Endothelial cell of umbilical vein (primary cell): Measurements from ENCODE around the gene SPACA9. TPM values are rescaled to one million over a fixed set of nuclear protein-coding genes. Genes with fewer than 3 reads are reported as not detected.

Experiments used
- BruUV-seq: library from RNA; stranded (reverse); fragments of 400-500 nt; replicated peaks from 2 replicates; lab custom pipeline; 2021; lab: Mats Ljungman, UMichigan
- CTCF ChIA-PET: fragments of 300-600, 350-600 bp; sonication (Branson Sonifier 250); formaldehyde crosslinking; loops from one replicate; lab custom pipeline; 2021; ENCODE audit warnings: antibody characterized with exemption, inconsistent platforms; lab: Charles Lee
- POLR2A ChIA-PET: fragments of 300-600, 350-600 bp; sonication (Branson Sonifier 250); formaldehyde crosslinking; loops from one replicate; lab custom pipeline; 2021; ENCODE audit warnings: antibody characterized with exemption, inconsistent platforms; lab: Charles Lee
- DNase-seq: peaks from one replicate; pipeline ENCODE4 v3.0.0-alpha.2; 2011; ENCODE audit warnings: low read depth, low spot score
- FAIRE-seq: peaks from 2 replicates; lab custom pipeline; 2011; peaks lifted over from hg19 to GRCh38; lab: Jason Lieb, UNC
- H2AFZ ChIP-seq: 2 replicates; pipeline ENCODE4 v1.6.0; 2012; ENCODE audit warnings: low read depth, low read length, control low read depth, inconsistent platforms
- H3K27ac ChIP-seq: 2 replicates; pipeline ENCODE4 v1.5.1; 2011; ENCODE audit warnings: low read depth, mild to moderate bottlenecking, control low read depth, low read length, moderate library complexity; ENCODE audit not compliant: insufficient read depth
- H3K27me3 ChIP-seq, 2 experiments: 2 replicates each; pipeline versions ENCODE4 v1.6.0 to v1.6.1; 2011; ENCODE audit warnings: low read length in 2 of 2, mixed read lengths in 1 of 2; ENCODE audit not compliant: control insufficient read depth in 2 of 2, insufficient read depth in 2 of 2
- H3K36me3 ChIP-seq, 2 experiments: 2 replicates in 1 of 2; 3 replicates in 1 of 2; pipeline ENCODE4 v1.5.1; 2011; ENCODE audit warnings: low read length in 2 of 2, mild to moderate bottlenecking in 1 of 2, moderate library complexity in 1 of 2; ENCODE audit not compliant: control insufficient read depth in 2 of 2, insufficient read depth in 2 of 2; ENCODE audit errors: extremely low read depth in 1 of 2
- H3K4me1 ChIP-seq: 3 replicates; pipeline ENCODE4 v1.5.1; 2011; ENCODE audit warnings: mild to moderate bottlenecking, low read length; ENCODE audit not compliant: control insufficient read depth, insufficient read depth; ENCODE audit errors: extremely low read depth
- H3K4me2 ChIP-seq: 2 replicates; pipeline ENCODE4 v1.6.1; 2011; ENCODE audit warnings: low read length, control low read depth, mixed read lengths; ENCODE audit not compliant: insufficient read depth
- H3K4me3 ChIP-seq, 3 experiments: fragments of 200-600 bp in 1 of 3; sonication (generic), shearing (Covaris generic) in 1 of 3; replicated peaks in 1 of 3; 2 replicates each; pipeline ENCODE4 v1.5.1; 2011 to 2016; ENCODE audit warnings: control low read depth in 3 of 3, low read length in 3 of 3, mild to moderate bottlenecking in 2 of 3, inconsistent platforms in 1 of 3, low read depth in 1 of 3, moderate library complexity in 1 of 3; ENCODE audit not compliant: insufficient read depth in 1 of 3
- H3K79me2 ChIP-seq: 2 replicates; pipeline ENCODE4 v1.6.0; 2012; ENCODE audit warnings: low read length, inconsistent platforms; ENCODE audit not compliant: control insufficient read depth, insufficient read depth
- H3K9ac ChIP-seq: replicated peaks from 2 replicates; pipeline ENCODE3; 2011; ENCODE audit warnings: low read length, control low read depth; ENCODE audit not compliant: insufficient read depth; ENCODE audit errors: extremely low read depth
- H3K9me1 ChIP-seq: replicated peaks from 3 replicates; pipeline ENCODE4 v1.6.0; 2011; ENCODE audit warnings: mild to moderate bottlenecking, low read length; ENCODE audit not compliant: control insufficient read depth, insufficient read depth; ENCODE audit errors: extremely low read depth
- H3K9me3 ChIP-seq: replicated peaks from 2 replicates; pipeline ENCODE4 v1.5.1; 2012; ENCODE audit warnings: low read length, inconsistent platforms; ENCODE audit not compliant: control insufficient read depth, insufficient read depth
- H4K20me1 ChIP-seq: replicated peaks from 2 replicates; pipeline ENCODE3; 2011; ENCODE audit warnings: mild to moderate bottlenecking, low read length; ENCODE audit not compliant: control insufficient read depth, insufficient read depth; ENCODE audit errors: extremely low read depth
- EZH2 ChIP-seq: IDR thresholded peaks from 2 replicates; pipeline ENCODE4 v1.6.1; 2012; ENCODE audit warnings: borderline replicate concordance, low read depth, mild to moderate bottlenecking, moderate library complexity, low read length, inconsistent platforms; ENCODE audit not compliant: severe bottlenecking
- FOS ChIP-seq: IDR thresholded peaks from 2 replicates; pipeline ENCODE4 v1.6.1; 2011; ENCODE audit warnings: mild to moderate bottlenecking, low read length, moderate library complexity, borderline replicate concordance; ENCODE audit not compliant: insufficient read depth
- JUN ChIP-seq: IDR thresholded peaks from 2 replicates; pipeline ENCODE4 v1.6.1; 2011; ENCODE audit warnings: borderline replicate concordance, low read depth; ENCODE audit not compliant: insufficient read length, insufficient read depth
- MYC ChIP-seq: IDR thresholded peaks from one replicate; pipeline ENCODE4 v1.6.1; 2011; ENCODE audit warnings: mild to moderate bottlenecking, low read depth, low read length
- POLR2A ChIP-seq: IDR thresholded peaks from 2 replicates; pipeline ENCODE4 v1.6.1; 2012; ENCODE audit warnings: low read depth, mild to moderate bottlenecking, control low read depth, low read length
- POLR2AphosphoS5 ChIP-seq: IDR thresholded peaks from 2 replicates; pipeline ENCODE4 v1.6.1; 2012; ENCODE audit warnings: low read depth, mild to moderate bottlenecking, control low read depth, low read length, moderate library complexity; ENCODE audit not compliant: insufficient read depth
- dilution Hi-C: fragments of 300-500 bp; cut with MboI; formaldehyde crosslinking; loops from one replicate; pipeline ENCODE4 v1.15.0; 2019; ENCODE audit warnings: low sequenced_read_pairs; ENCODE audit not compliant: extremely low pct_ligation_motif_present
- intact Hi-C: fragments of 100-400 bp; cut with micrococcal nuclease; formaldehyde crosslinking; loops from one replicate; pipeline ENCODE4 v1.10.0; 2022
- polyA plus RNA-seq, 4 experiments: library from polyadenylated mRNA; depleted of rRNA in 3 of 4; stranded (reverse) in 3 of 4; unstranded in 1 of 4; fragments of >200 nt; gene quantifications; 2 replicates each; pipeline versions ENCODE4 v1.2.1 to v1.2.3, GENCODE V29; 2011 to 2012; ENCODE audit warnings: missing spikeins in 1 of 4
- total RNA-seq: library from RNA; stranded (reverse); gene quantifications from 2 replicates; pipeline ENCODE4 v1.2.3, GENCODE V29; 2021
- TF ChIP-seq, protein P1 (sequence below), 2 donors: IDR thresholded peaks; 1 replicate in 1 of 2; 2 replicates in 1 of 2; pipeline ENCODE4 v1.5.1; 2011; ENCODE audit warnings: low read length in 2 of 2, mild to moderate bottlenecking in 2 of 2, moderate library complexity in 2 of 2, control low read depth in 1 of 2, inconsistent platforms in 1 of 2, low read depth in 1 of 2; ENCODE audit not compliant: insufficient read depth in 1 of 2; ENCODE audit errors: extremely low read depth in 1 of 2
- TF ChIP-seq, protein P2 (sequence below): IDR thresholded peaks from 2 replicates; pipeline ENCODE4 v1.6.1; 2011; ENCODE audit not compliant: insufficient read depth, insufficient read length

SPACA9 gene
- total and polyA plus RNA-seq, 2 donors (not counting 3 experiments of a cell fraction or from before 2014, with no cell fraction given): 2.6 to 3.6 TPM

- FAIRE-seq: no peak
- intact Hi-C loops: no loop called here
Observed at GRCh38 chr9:132883349-132884294, 4.9 kb downstream of the SPACA9 start.

DNA sequence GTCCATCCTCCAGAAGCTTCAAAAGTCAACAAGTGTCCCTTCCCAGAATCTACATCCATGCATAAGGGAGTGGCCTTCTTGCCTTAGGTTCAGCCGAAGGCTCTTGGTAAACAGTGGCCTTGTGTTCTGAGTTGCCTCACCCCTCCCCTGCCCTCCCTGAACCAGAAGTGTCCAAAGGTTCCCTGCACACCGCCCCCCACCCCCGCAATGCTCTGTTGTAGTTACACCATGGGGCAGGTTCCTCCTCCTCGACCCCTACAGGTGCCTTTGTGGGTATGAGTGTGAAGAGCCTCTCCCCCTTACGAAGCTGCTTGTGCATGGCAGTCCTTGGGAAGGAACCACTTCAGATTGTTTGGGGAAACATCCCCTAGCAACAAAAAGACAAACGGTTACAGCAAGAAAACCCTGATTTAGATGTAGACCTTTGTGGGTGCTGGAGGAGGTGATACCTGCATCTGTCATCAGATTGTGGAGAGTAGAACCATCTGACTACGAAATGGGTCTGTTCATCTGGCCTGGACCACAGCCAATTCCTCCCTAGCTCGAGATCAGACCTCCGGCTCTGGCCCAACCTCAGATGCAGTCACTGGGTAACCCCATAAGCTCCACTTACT lies 7.1 kb downstream of the SPACA9 start:
- ChIA-PET POLR2A (no interaction called here), CTCF (interaction anchor here (0.9 kb wide), 1 partner anchor 17 kb away, joined by 3 read pairs; no protein-coding TSS in a partner anchor)
- no peaks in the 10 kb centered on the region for H3K9me3 ChIP-seq
- TF ChIP-seq, protein P1, sequence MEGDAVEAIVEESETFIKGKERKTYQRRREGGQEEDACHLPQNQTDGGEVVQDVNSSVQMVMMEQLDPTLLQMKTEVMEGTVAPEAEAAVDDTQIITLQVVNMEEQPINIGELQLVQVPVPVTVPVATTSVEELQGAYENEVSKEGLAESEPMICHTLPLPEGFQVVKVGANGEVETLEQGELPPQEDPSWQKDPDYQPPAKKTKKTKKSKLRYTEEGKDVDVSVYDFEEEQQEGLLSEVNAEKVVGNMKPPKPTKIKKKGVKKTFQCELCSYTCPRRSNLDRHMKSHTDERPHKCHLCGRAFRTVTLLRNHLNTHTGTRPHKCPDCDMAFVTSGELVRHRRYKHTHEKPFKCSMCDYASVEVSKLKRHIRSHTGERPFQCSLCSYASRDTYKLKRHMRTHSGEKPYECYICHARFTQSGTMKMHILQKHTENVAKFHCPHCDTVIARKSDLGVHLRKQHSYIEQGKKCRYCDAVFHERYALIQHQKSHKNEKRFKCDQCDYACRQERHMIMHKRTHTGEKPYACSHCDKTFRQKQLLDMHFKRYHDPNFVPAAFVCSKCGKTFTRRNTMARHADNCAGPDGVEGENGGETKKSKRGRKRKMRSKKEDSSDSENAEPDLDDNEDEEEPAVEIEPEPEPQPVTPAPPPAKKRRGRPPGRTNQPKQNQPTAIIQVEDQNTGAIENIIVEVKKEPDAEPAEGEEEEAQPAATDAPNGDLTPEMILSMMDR (IDR thresholded peaks at IDR 0.05; ENCODE audit: extremely low read depth in 1 of 2, insufficient read depth in 1 of 2, low read depth in 1 of 2, low read length in 2 of 2): no peak
- TF ChIP-seq POLR2A: no peak
- no peak for TF ChIP-seq EZH2
- TF ChIP-seq FOS: no peak
- TF ChIP-seq, protein P2, sequence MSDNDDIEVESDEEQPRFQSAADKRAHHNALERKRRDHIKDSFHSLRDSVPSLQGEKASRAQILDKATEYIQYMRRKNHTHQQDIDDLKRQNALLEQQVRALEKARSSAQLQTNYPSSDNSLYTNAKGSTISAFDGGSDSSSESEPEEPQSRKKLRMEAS: no peak
- TF ChIP-seq MYC: no peak
- no peak overlapping the region for H3K4me3 ChIP-seq
- H3K27me3 ChIP-seq: no peaks in the 10 kb centered on the region
- dilution Hi-C loops (no loop called here), intact Hi-C loops (no loop called here)
- no peak overlapping the region for H3K9ac ChIP-seq
- H2AFZ ChIP-seq: no peak overlapping the region
- FAIRE-seq: no peak
- no peak overlapping the region for H3K27ac ChIP-seq
- no peaks in the 10 kb centered on the region for H3K36me3 ChIP-seq
- no peak for DNase-seq
- BruUV-seq: no TSS peak
- H3K4me2 ChIP-seq: no peak overlapping the region
- no peaks in the 10 kb centered on the region for H3K4me1 ChIP-seq
- H3K9me1 ChIP-seq: no peaks in the 10 kb centered on the region
- no peaks in the 10 kb centered on the region for H3K79me2 ChIP-seq
- H4K20me1 ChIP-seq: no peaks in the 10 kb centered on the region

More at GRCh38 chr9:132883349-132884294, 4.9 kb downstream of the SPACA9 start:
- H3K4me3 ChIP-seq: no peak overlapping the region
- no peaks in the 10 kb centered on the region for H3K9me1 ChIP-seq
- TF ChIP-seq POLR2AphosphoS5 (no peak), JUN (no peak), POLR2A (no peak), FOS (no peak), MYC (no peak)
- TF ChIP-seq, protein P2: no peak
- H4K20me1 ChIP-seq: no peaks in the 10 kb centered on the region
- H3K79me2 ChIP-seq: no peaks in the 10 kb centered on the region
- no peak overlapping the region for H3K9ac ChIP-seq
- no peaks in the 10 kb centered on the region for H3K9me3 ChIP-seq
- H3K4me2 ChIP-seq: no peak overlapping the region
- H3K36me3 ChIP-seq: no peaks in the 10 kb centered on the region
- H3K27me3 ChIP-seq: no peaks in the 10 kb centered on the region
- BruUV-seq: no TSS peak
- CTCF ChIA-PET: no interaction called here
- DNase-seq: no peak
- dilution Hi-C loops: no loop called here
- no peaks in the 10 kb centered on the region for H3K4me1 ChIP-seq
- no peak overlapping the region for H2AFZ ChIP-seq
- POLR2A ChIA-PET: no interaction called here
- H3K27ac ChIP-seq: no peak overlapping the region
